ENCODE results near the gene S100A14.

The S100A14 gene

DNA sequence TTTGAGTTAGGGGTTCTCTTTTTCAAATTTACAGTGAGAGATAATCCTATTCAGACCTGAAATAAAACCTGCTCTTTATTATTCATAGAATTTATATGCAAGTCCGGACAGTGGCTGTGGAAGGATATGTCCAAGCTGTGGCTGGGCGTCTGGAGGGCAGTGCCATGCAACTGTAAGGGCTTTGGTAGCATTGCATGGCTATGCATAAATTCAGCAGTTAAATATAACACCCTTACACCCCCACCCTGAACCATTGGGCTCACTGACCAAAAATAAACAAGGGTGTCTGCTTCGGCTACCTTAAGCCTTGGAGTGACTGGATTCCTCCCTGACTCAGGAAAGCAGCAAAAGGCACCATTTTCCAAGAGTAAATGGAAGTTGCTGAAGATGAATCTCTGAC, 23.2 kb upstream of the S100A14 start:
- DNase-seq (ENCODE audit: low read depth in 4 of 4, low spot score in 1 of 4): no peak

DNA sequence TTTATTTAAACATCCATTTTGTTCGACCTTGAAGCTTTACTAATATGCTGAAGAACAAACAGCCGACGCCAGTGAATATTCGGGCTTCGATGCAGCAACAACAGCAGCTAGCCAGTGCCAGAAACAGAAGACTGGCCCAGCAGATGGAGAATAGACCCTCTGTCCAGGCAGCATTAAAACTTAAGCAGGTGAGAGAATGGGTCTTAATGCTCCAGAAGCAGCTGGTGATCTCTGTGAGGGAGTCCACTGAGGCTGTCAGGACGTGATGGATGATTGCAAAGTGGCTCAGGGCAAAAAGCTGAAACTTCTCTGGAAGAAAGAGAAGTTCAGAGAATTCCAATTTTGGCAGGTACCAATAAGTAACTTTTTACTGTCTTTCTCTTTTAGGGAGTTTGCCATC, 22.1 kb upstream of the S100A14 start:
- DNase-seq (ENCODE audit: low read depth in 4 of 4, low spot score in 1 of 4): no peak

GRCh38 chr1:153636312-153636711, 20.2 kb upstream of the S100A14 start:
- no peak for DNase-seq (ENCODE audit: low read depth in 4 of 4, low spot score in 1 of 4)

DNA sequence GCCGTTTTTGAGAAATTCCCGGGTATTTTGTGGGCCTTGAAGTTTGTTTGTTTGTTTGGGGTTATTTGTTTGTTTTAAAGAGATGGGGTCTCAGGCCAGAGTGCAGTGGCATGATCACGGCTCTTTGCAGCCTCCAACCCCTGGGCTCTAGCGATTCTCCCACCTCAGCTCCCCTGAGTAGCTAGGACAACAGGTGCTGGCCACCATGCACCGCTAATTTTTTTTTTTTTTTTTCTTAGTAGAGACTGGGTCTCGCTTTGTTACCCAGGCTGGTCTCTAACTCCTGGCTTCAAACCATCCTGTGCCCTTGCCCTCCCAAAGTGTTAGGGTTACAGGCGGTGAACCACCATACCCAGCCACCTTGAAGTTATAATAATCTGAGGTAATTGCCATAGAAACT, 19.7 kb upstream of the S100A14 start:
- DNase-seq (ENCODE audit: low read depth in 4 of 4, low spot score in 1 of 4): no peak

DNA sequence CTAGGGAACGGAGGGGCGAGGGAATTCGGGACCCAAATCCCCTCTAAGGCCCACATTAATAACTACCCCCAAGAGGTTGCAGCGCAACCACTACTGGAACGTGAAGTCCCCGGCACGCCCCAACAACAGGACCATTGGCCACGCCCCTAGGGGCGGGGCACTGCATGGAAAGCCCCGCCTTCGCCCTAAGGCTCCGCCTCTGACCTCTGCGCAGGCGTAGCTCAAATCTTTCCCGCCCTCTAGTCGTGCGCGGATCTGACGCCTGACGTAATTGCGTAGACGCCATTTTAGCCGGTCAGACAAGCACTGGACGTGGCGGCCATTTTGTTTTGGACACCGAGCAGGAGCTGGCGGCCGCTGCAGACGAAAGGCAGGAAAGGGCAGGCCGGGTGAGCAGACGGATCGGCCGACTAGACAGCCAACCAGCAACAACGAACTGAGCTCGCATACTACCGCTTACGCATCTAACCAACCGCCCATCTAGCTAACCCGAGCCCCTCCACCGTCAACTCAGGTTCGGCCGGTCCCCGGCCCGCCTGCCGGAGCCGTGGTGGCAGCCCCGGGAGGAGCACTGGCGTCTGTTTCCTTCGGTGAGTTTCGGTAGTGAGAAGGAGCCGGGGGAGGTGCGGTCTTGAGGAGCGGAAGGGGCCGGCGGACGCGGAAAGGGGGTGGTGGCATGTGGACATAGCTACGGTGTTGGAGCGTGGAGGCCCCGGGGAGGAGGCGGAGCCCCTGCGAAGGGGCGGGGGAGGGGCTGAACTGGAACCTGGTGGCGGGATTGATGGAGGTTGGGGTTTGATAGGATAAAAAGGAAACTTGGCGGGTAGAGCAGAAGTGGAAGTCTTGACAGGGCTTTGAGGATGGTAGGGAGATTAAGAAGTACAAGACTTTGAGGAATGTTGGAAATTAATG, 17.9 kb upstream of the S100A14 start, which contains the start of gene CHTOP:
Gene CHTOP, plus strand, starts transcription at position 313 of the 912 bp plus-strand sequence. CDS start 2,523 bp downstream, outside the sequence.
- DNase-seq (ENCODE audit: low read depth in 4 of 4, low spot score in 1 of 4): peak; percentile 92 to 95 (median 94)

DNA sequence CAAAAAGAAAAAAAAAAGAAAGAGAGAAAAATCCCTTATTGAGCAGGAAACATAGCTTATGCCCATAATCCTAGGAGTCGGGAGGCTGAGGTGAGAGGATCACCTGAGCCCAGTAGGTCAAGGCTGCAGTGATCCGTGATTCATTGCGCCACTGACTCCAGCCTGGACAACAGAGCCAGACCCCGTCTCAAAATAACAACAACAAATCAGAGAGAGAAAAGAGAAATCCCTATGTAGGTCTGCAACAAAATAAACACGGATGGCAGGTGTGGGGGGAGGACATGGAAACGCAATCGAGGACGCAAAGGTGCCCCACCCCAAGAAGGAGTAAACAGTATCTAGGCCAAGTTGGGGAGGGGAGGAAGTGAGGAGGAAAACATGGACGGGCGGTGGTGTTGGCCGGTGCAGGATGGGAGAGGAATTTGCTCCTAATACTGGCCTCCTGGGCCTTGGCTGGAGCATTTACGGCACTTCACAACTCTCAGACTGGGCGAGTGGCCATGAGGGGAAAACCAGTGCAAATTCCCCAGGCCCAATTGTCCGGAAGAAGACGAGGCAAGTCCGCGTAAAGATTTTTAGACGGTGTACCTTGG, 17.1 kb upstream of the S100A14 start:
- no peak for DNase-seq (ENCODE audit: low read depth in 4 of 4, low spot score in 1 of 4)

DNA sequence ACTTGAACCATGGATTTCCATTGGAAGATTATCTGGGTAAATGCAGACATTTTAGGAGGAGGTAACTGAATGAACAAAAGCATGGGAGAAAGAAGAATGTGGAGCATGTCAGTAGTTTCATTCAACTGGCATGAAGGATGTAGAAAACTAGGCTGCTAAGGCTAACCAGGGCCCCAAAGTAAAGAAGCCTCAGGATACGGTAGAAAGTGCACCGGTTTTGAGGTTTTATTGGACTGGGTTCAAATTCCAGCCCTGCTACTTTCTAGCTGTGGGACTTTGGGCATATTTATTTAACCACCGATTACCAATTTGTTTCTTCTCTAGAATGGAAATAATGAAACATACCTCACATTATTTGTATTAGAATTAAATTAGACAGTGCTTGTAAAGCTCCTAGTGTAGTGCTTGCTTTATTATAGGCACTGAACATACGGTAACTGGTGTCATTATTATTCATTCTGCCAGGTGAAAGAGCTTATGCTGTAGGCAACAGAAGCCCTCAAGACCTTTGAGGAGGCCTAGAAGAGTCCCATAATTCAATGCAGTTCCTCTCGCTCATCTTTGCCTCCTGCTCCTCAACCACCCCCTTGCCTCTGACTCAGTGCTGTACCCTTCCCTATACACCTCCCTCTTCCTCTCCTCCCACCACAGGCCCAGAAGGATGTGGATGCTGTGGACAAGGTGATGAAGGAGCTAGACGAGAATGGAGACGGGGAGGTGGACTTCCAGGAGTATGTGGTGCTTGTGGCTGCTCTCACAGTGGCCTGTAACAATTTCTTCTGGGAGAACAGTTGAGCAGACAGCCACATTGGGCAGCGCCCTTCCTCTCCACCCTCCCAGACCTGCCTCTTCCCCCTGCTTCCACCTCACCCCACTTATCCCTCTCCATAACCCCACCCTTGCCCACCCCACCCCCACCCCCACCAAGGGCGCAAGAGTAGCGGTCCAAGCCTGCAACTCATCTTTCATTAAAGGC, 15.2 kb upstream of the S100A14 start:
- no peak for DNase-seq (ENCODE audit: low read depth in 4 of 4, low spot score in 1 of 4)

GRCh38 chr1:153630384-153630783, 14.3 kb upstream of the S100A14 start:
- no peak for DNase-seq (ENCODE audit: low read depth in 4 of 4, low spot score in 1 of 4)

DNA sequence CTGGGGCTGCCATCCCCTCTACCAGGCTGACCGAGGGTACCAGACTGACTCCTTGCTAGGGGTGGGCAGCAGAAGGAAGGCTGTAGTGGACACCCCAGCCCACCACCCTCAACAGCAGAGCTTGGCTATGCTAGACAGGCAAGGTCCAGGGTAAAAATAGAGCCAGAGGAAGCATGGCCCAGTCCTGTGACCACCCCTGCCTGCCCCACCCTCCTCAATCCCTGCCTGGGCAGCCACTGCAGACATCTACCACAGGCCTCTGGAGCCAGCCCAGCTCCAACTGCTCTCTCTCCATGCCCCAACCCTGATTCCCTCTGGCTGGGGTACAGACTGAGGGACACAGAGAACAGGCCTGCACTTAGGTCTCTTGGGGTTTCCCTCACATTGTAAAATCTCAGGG, 13.8 kb upstream of the S100A14 start:
- no peak for DNase-seq (ENCODE audit: low read depth in 4 of 4, low spot score in 1 of 4)

GRCh38 chr1:153629343-153629665, 13.2 kb upstream of the S100A14 start:
- DNase-seq (ENCODE audit: low read depth in 4 of 4, low spot score in 1 of 4): no peak

- DNase-seq (ENCODE audit: low read depth in 4 of 4, low spot score in 1 of 4): no peak
Observed at GRCh38 chr1:153628638-153629342, 12.7 kb upstream of the S100A14 start.

GRCh38 chr1:153627715-153628626, 11.8 kb upstream of the S100A14 start, which contains the start of gene S100A1:
TSS of gene S100A1 (plus strand) at chr1:153628434. CDS start at chr1:153630522, 2,088 bp downstream.
- DNase-seq (ENCODE audit: low read depth in 4 of 4, low spot score in 1 of 4): no peak

- DNase-seq (ENCODE audit: low read depth in 4 of 4, low spot score in 1 of 4): no peak
Observed at GRCh38 chr1:153626904-153627714, 11.0 kb upstream of the S100A14 start, which contains the start of gene S100A13. TSS of gene S100A13 (minus strand) at chr1:153627505. CDS start at chr1:153626472, 1,033 bp downstream.

DNA sequence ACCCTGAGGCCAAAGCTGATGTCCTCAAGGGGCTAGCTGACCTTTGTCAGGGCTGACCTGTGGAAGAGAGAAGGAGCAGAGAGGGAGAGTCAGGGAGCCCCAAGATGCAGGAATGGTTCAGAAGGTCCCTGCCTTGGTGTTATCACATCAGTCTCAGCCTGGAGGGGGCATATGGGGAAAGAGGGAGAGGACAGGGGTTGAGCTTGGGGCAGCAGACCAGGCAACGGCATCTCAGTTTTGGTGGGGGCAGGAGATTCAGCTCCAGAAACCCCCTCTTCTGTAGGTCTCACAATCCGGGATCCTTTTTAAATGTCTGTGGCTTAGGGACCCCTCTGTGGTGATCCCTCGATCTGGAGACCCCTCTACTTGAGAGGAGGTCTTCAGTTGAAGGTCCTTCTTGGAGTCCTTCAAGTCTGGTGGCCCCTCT, 10.4 kb upstream of the S100A14 start:
- DNase-seq (ENCODE audit: low read depth in 4 of 4, low spot score in 1 of 4): no peak

GRCh38 chr1:153624965-153625611, 9.0 kb upstream of the S100A14 start:
- DNase-seq (ENCODE audit: low read depth in 4 of 4, low spot score in 1 of 4): no peak

GRCh38 chr1:153623101-153623500, 7.0 kb upstream of the S100A14 start:
- DNase-seq (ENCODE audit: low read depth in 4 of 4, low spot score in 1 of 4): no peak

DNA sequence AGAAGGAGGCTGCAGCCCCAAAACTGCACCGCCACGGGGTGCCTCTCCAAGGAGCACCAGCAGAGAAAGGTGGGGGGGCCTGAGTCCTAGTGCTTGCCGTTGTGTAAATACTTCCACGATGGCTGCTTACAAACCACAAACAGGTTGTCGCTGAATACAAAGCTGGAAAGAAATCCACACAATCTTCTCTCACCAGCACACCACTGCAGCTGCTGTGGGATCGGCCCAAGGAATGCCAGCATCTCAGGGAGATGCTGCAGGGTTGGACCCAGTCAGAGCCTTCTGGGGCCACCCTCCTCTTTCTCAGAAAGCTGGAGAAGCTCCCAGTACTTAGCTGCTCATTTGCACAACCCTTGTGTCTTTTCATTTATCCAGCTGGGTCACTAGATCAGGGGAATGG, 3.0 kb upstream of the S100A14 start:
- no peak for DNase-seq (ENCODE audit: low read depth in 4 of 4, low spot score in 1 of 4)

DNA sequence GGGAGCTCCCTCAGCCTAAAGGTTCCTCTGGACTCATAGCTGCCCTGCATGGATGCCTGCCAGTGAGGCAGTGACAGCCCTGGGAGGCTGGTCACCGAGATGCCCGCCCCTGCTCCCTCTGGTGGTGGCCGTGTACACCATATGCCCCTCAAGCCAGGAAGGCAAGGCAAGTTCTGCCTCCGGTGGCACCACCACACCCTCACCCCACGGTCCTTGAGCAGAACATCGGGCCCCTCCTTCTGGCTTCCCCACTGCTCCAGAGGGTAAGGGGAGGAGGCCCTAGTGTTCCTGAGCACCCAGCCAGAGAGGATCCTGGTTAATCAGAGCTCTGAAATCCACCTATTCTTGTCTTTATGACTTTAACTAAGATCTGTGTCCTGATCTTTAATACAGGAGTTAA, 1.5 kb upstream of the S100A14 start:
- DNase-seq (ENCODE audit: low read depth in 4 of 4, low spot score in 1 of 4): peak in 2 of 4 experiments; percentile 13 to 59

All from stimulated activated CD4-positive, alpha-beta T cell treated with anti-CD3 and anti-CD28 coated beads, Interleukin-1b, Interleukin-23, amount 100 ng/mL, for 24 hours (primary cell).